Panc1 (cell line): ENCODE measurements around the gene PARD3. TPM values are rescaled to one million over a fixed set of nuclear protein-coding genes. Genes with fewer than 3 reads are reported as not detected.

Source experiments
- ATAC-seq: fragments of 200-7000 bp; cut with Tn5 transposase; 2 replicates; pipeline ENCODE4 v1.9.1; 2020; ENCODE audit warnings: mild to moderate bottlenecking, moderate library complexity
- BruUV-seq: library from RNA; stranded (reverse); fragments of 400-500 nt; replicated peaks from 2 replicates; lab custom pipeline; 2021; lab: Mats Ljungman, UMichigan
- CTCF ChIA-PET: fragments of 300-600 bp; sonication (Branson Sonifier 250); formaldehyde crosslinking; loops from one replicate; lab custom pipeline; 2022; ENCODE audit warnings: antibody characterized with exemption; lab: Charles Lee
- POLR2A ChIA-PET: fragments of 300-600 bp; sonication (Branson Sonifier 250); formaldehyde crosslinking; loops from one replicate; lab custom pipeline; 2022; ENCODE audit warnings: antibody characterized with exemption; lab: Charles Lee
- DNase-seq: peaks from one replicate; pipeline ENCODE4 v3.0.0-alpha.2; 2010; ENCODE audit warnings: low read depth, low spot score
- H3K27ac ChIP-seq: 2 replicates; pipeline ENCODE4 v1.5.1; 2011; ENCODE audit warnings: mild to moderate bottlenecking, low read length, inconsistent platforms
- H3K27me3 ChIP-seq: fragments of 200-500 bp; sonication (Bioruptor generic); 2 replicates; pipeline ENCODE4 v1.6.0; 2014; ENCODE audit warnings: low read length, inconsistent platforms; ENCODE audit not compliant: control insufficient read depth, insufficient read depth
- H3K36me3 ChIP-seq: fragments of 200-500 bp; sonication (Bioruptor generic); 2 replicates; pipeline ENCODE4 v1.5.1; 2014; ENCODE audit warnings: inconsistent platforms, mild to moderate bottlenecking, low read length, moderate library complexity; ENCODE audit not compliant: control insufficient read depth, insufficient read depth
- H3K4me1 ChIP-seq: 2 replicates; pipeline ENCODE4 v1.5.1; 2011; ENCODE audit warnings: inconsistent platforms, mild to moderate bottlenecking, low read length, moderate library complexity; ENCODE audit not compliant: control insufficient read depth, insufficient read depth
- H3K4me3 ChIP-seq, 2 experiments: 2 replicates each; pipeline ENCODE4 v1.5.1; 2011 to 2012; ENCODE audit warnings: low read depth in 2 of 2, low read length in 2 of 2, mild to moderate bottlenecking in 2 of 2, inconsistent platforms in 1 of 2, moderate library complexity in 1 of 2
- H3K9me3 ChIP-seq: fragments of 200-500 bp; sonication (Bioruptor generic); 2 replicates; pipeline ENCODE4 v1.5.1; 2014; ENCODE audit warnings: low read depth, mild to moderate bottlenecking, inconsistent platforms, low read length, moderate library complexity; ENCODE audit not compliant: control insufficient read depth, insufficient read depth
- POLR2AphosphoS5 ChIP-seq: IDR thresholded peaks from 2 replicates; pipeline ENCODE4 v1.6.1; 2012; ENCODE audit warnings: mild to moderate bottlenecking, low read depth, low read length, moderate library complexity
- SIN3A ChIP-seq: IDR thresholded peaks from 2 replicates; pipeline ENCODE4 v1.6.1; 2012; ENCODE audit warnings: low read depth, mild to moderate bottlenecking, low read length, moderate library complexity, borderline replicate concordance; ENCODE audit not compliant: insufficient read depth
- TCF7L2 ChIP-seq: IDR thresholded peaks from 2 replicates; pipeline ENCODE4 v1.6.1; 2011; ENCODE audit warnings: mild to moderate bottlenecking, low read depth, low read length, inconsistent platforms
- in situ Hi-C: cut with HindIII; loops from 2 replicates; pipeline ENCODE4 v1.10.0; 2016; ENCODE audit warnings: low sequenced_read_pairs, low pct_unique_long_range_greater_than_20kb
- intact Hi-C: fragments of 100-400 bp; cut with micrococcal nuclease; formaldehyde crosslinking; loops from one replicate; pipeline ENCODE4 v1.10.0; 2022; ENCODE audit not compliant: unreplicated experiment
- total RNA-seq: library from RNA; stranded (reverse); gene quantifications from one replicate; pipeline ENCODE4 v1.2.1, GENCODE V29; 2021; ENCODE audit not compliant: unreplicated experiment
- TF ChIP-seq, protein P1 (sequence below), 2 experiments: IDR thresholded peaks; 2 replicates each; pipeline ENCODE4 v1.6.1; 2011 to 2012; ENCODE audit warnings: low read depth in 2 of 2, control low read depth in 1 of 2, low read length in 1 of 2, mild to moderate bottlenecking in 1 of 2, moderate library complexity in 1 of 2; ENCODE audit not compliant: insufficient read depth in 1 of 2
- TF ChIP-seq, protein P2 (sequence below): fragments of 450-650 bp; IDR thresholded peaks from 2 replicates; pipeline ENCODE4 v1.5.1; 2017; ENCODE audit warnings: mild to moderate bottlenecking

The PARD3 gene
- total RNA-seq, 1 experiment from 2014 or later = 29.8 TPM

DNA sequence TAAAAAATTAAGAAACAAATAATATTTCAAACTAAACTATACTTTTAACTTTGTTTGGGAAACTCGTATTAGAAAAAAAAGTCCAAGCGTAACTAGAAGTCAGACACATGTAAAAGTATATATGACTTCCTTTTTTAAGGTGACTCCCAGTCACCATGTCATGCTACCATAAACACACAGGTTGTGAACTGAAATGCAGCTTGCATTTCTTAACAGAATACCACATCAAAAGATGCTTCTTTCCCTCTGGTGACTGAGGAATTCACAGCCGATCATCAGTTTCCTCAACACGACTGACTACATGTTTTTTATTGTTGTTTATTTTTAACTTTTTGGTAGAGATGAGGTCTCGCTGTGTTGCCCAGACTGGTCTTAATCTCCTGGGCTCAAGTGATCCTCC, 445.0 kb downstream of the PARD3 start:
- Histone ChIP-seq H3K4me1 (no peaks in the 10 kb centered on the region), H3K27me3 (no peaks in the 10 kb centered on the region), H3K27ac (no peak overlapping the region), H3K9me3 (no peaks in the 10 kb centered on the region), H3K36me3 (no peaks in the 10 kb centered on the region), H3K4me3 (no peak overlapping the region)
- TF ChIP-seq, protein P1, sequence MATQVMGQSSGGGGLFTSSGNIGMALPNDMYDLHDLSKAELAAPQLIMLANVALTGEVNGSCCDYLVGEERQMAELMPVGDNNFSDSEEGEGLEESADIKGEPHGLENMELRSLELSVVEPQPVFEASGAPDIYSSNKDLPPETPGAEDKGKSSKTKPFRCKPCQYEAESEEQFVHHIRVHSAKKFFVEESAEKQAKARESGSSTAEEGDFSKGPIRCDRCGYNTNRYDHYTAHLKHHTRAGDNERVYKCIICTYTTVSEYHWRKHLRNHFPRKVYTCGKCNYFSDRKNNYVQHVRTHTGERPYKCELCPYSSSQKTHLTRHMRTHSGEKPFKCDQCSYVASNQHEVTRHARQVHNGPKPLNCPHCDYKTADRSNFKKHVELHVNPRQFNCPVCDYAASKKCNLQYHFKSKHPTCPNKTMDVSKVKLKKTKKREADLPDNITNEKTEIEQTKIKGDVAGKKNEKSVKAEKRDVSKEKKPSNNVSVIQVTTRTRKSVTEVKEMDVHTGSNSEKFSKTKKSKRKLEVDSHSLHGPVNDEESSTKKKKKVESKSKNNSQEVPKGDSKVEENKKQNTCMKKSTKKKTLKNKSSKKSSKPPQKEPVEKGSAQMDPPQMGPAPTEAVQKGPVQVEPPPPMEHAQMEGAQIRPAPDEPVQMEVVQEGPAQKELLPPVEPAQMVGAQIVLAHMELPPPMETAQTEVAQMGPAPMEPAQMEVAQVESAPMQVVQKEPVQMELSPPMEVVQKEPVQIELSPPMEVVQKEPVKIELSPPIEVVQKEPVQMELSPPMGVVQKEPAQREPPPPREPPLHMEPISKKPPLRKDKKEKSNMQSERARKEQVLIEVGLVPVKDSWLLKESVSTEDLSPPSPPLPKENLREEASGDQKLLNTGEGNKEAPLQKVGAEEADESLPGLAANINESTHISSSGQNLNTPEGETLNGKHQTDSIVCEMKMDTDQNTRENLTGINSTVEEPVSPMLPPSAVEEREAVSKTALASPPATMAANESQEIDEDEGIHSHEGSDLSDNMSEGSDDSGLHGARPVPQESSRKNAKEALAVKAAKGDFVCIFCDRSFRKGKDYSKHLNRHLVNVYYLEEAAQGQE (IDR thresholded peaks at IDR 0.05; ENCODE audit: insufficient read depth in 1 of 2, low read depth in 2 of 2, low read length in 1 of 2) = no peak
- no peak for TF ChIP-seq POLR2AphosphoS5
- no peak for TF ChIP-seq SIN3A
- TF ChIP-seq, protein P2, sequence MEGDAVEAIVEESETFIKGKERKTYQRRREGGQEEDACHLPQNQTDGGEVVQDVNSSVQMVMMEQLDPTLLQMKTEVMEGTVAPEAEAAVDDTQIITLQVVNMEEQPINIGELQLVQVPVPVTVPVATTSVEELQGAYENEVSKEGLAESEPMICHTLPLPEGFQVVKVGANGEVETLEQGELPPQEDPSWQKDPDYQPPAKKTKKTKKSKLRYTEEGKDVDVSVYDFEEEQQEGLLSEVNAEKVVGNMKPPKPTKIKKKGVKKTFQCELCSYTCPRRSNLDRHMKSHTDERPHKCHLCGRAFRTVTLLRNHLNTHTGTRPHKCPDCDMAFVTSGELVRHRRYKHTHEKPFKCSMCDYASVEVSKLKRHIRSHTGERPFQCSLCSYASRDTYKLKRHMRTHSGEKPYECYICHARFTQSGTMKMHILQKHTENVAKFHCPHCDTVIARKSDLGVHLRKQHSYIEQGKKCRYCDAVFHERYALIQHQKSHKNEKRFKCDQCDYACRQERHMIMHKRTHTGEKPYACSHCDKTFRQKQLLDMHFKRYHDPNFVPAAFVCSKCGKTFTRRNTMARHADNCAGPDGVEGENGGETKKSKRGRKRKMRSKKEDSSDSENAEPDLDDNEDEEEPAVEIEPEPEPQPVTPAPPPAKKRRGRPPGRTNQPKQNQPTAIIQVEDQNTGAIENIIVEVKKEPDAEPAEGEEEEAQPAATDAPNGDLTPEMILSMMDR = no peak
- no peak for TF ChIP-seq TCF7L2
- in situ Hi-C loops = no loop called here
- intact Hi-C loops = no loop called here
- DNase-seq (no peak), ATAC-seq (no peak)
- BruUV-seq = no TSS peak
- POLR2A ChIA-PET = no interaction called here
- CTCF ChIA-PET = no interaction called here

DNA sequence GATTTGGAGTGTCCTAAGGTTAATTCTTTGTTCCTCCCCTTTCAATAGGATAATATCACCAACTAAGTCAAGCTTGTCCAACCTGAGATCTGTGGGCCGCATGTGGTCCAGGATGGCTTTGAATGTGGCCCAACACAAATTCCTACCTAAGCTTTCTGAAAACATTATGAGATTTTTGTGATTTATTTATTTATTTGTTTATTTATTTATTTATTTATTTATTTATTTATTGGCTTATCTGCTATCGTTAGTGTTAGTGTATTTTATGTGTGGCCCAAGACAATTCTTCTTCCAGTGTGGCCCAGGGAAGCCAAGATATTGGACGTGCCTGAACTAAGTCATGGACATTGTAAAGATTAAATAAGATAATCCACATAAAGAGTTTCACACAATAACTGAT, 446.0 kb downstream of the PARD3 start:
- TF ChIP-seq TCF7L2 (no peak), POLR2AphosphoS5 (no peak), SIN3A (no peak)
- TF ChIP-seq, protein P1 (IDR thresholded peaks at IDR 0.05; ENCODE audit: insufficient read depth in 1 of 2, low read depth in 2 of 2, low read length in 1 of 2) = no peak
- TF ChIP-seq, protein P2 = no peak
- CTCF ChIA-PET = interaction anchor here (0.6 kb wide), 1 partner anchor 272 kb away, joined by 7 read pairs; no protein-coding TSS in a partner anchor
- no peak overlapping the region for H3K27ac ChIP-seq
- no peaks in the 10 kb centered on the region for H3K4me1 ChIP-seq
- no peaks in the 10 kb centered on the region for H3K27me3 ChIP-seq
- no peaks in the 10 kb centered on the region for H3K9me3 ChIP-seq
- in situ Hi-C loops = no loop called here
- no peaks in the 10 kb centered on the region for H3K36me3 ChIP-seq
- intact Hi-C loops = no loop called here
- DNase-seq = no peak
- no peak for ATAC-seq
- no peak overlapping the region for H3K4me3 ChIP-seq
- POLR2A ChIA-PET = no interaction called here
- no TSS peak for BruUV-seq
